Activated T-helper 17 cell treated with anti-CD3 and anti-CD28 coated beads, Interleukin-2, amount 50 U/mL, for 72 hours (primary cell): ENCODE data around the gene C2orf68. TPM values are rescaled to one million over a fixed set of nuclear protein-coding genes. Genes with fewer than 3 reads are reported as not detected.
A peak's percentile ranks its signal among the peaks of the same experiment; 100 is the strongest.
"Not testable (repeated sequence)": the region's sequence is repeated elsewhere in the genome, so short reads cannot be mapped to it uniquely, and the experiment has no call there.

Source experiments
- ATAC-seq: fragments of 150-1000 bp; cut with Tn5 transposase; replicated peaks from 2 replicates; pipeline ENCODE4 v1.10.0; 2021; ENCODE audit warnings: mild to moderate bottlenecking, moderate library complexity
- H3K27ac Mint-ChIP-seq: one replicate; pipeline ENCODE4 v1.8.0; 2022; ENCODE audit warnings: mixed read lengths
- H3K27me3 Mint-ChIP-seq: one replicate; pipeline ENCODE4 v1.8.0; 2022; ENCODE audit warnings: mixed read lengths
- H3K36me3 Mint-ChIP-seq: one replicate; pipeline ENCODE4 v1.8.0; 2022; ENCODE audit warnings: low read depth, mild to moderate bottlenecking, mixed read lengths
- H3K4me1 Mint-ChIP-seq: one replicate; pipeline ENCODE4 v1.8.0; 2022; ENCODE audit warnings: mixed read lengths
- H3K4me3 Mint-ChIP-seq: one replicate; pipeline ENCODE4 v1.8.0; 2022; ENCODE audit warnings: mild to moderate bottlenecking, mixed read lengths
- H3K9me3 Mint-ChIP-seq: one replicate; pipeline ENCODE4 v1.8.0; 2022; ENCODE audit warnings: mixed read lengths
- total RNA-seq, 2 donors: library from RNA; stranded (reverse); gene quantifications; one replicate each; pipeline ENCODE4 v1.2.3, GENCODE V29; 2022

Gene C2orf68, protein sequence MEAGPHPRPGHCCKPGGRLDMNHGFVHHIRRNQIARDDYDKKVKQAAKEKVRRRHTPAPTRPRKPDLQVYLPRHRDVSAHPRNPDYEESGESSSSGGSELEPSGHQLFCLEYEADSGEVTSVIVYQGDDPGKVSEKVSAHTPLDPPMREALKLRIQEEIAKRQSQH
- 10 to 100 TPM; 21.6 to 32.5 TPM for total RNA-seq

DNA sequence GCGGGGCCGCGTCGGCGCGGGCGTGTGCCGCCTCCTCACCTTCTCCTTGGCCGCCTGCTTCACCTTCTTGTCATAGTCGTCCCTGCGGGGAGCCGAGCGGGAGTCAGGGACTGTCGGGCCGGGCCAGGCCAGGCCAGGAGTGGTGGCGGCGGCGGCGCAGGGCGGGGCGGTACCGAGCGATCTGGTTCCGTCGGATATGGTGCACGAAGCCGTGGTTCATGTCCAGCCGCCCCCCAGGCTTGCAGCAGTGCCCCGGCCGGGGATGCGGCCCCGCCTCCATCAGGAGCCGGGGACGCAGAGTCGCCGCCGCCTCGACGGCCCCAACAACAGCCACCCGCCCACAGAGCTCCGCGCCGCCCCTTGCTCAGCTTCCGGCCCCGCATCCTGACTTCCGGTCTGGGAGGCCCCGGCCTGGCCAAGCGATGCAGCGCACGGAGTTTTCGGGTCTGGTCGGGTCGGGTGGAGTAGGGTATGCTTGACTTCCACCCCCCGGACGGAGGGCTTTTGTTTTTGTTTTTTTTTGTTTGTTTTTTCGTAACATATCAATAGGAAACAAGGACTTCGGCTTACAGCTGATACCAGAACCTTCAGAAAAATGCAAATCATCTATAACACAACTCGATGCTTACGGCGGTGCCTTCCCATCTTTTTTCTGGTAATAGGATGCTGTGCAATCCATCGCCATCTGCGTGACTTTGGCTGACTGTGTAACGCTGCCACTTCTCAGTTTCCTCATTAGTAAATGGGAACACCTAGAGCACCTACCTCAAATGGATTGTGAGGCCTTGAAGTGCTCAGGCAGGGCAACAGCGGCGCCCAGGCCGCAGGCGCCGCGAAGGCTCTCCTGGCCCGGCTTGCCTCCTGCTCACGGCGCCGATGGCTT lies at the start of gene C2orf68:
Gene C2orf68, minus strand, starts transcription at position 362 of the 883 bp plus-strand sequence. Its CDS starts 82 bp downstream, at position 280.
- ATAC-seq: peak; percentile 82
- Mint-ChIP-seq H3K9me3 (no peaks in the 10 kb centered on the region), H3K27me3 (no peaks in the 10 kb centered on the region), H3K4me1 (peaks cover 3% of the 10 kb centered on the region), H3K27ac (peak within 1 kb of the TSS; percentile 98), H3K36me3 (peaks cover 38% of the 10 kb centered on the region), H3K4me3 (peak within 1 kb of the TSS; percentile 98)

DNA sequence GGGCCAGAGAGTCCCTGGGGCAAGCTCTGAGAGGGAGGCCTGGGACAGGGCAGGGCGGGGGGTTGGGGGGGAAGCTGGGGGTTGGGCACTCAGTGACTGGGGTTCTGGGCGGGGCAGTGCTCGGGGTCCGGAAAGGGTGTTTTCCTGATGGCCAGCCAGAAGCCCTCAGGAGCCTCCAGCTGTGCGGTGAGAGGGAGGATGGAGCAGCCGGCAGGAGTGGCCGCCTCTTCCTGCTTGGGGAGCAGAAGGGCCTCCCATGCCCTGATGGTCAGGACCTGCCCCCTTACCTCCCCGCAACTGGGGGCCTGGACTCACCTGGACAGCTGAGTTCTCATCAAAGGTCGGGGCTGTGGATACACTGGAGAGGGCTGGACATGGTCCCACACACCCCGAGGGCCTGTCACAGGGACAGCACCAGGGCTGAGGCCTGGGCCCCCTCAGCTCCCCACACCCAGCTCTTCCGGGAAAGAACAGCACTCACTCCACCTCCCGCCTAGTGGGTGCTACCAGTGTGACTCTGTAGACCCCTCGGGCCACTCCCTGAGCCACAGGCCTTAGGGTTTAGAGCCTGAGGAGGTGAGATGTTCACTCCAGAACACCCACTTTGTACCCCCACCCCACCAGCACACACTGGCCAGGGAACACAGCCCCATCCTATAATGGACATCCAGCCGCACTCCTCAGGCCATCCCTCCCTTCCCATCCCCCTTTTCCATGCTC lies 49.4 kb upstream of the C2orf68 start:
- Mint-ChIP-seq H3K9me3 (no peaks in the 10 kb centered on the region), H3K27me3 (no peaks in the 10 kb centered on the region), H3K4me1 (no peaks in the 10 kb centered on the region), H3K36me3 (peaks cover 20% of the 10 kb centered on the region), H3K27ac (no peak overlapping the region), H3K4me3 (no peak overlapping the region)
- ATAC-seq: no peak

DNA sequence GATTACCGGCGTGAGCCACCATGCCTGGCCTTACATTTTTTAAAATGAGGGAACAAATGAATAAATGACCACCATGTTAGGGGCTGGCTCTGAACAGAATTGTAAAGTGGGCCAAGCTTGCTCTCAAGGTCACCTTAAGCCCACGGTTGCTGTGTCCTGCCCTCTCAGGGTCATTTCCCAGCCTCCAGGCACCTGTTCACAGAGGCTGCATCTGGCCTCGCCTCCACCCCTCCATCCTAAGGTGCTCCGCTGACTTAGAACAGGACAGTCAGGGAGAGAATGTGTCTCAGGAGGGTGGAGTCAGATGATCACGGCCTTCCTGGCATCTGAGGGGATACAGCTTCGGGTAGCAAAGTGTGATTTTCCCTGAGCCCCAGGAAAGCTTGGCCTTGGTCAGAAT lies 48.9 kb upstream of the C2orf68 start:
- H3K27me3 Mint-ChIP-seq: no peaks in the 10 kb centered on the region
- H3K36me3 Mint-ChIP-seq: peaks cover 26% of the 10 kb centered on the region
- no peak overlapping the region for H3K27ac Mint-ChIP-seq
- H3K4me1 Mint-ChIP-seq: no peaks in the 10 kb centered on the region
- no peak for ATAC-seq
- H3K9me3 Mint-ChIP-seq: no peaks in the 10 kb centered on the region
- no peak overlapping the region for H3K4me3 Mint-ChIP-seq

DNA sequence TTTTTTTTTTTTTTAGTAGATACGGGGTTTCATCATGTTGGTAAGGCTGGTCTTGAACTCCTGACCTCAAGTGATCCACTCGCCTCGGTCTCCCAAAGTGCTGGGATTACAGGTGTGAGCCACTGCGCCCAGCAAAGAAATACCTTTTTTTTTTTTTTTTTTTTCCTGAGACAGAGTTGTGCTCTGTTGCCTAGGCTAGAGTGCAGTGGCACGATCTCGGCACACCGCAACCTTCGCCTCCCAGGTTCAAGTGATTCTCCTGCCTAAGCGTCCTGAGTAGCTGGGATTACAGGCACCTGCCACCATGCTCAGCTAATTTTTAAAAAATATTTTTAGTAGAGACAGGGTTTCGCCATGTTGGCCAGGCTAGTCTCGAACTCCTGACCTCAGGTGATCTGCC lies 48.4 kb upstream of the C2orf68 start:
- H3K27ac Mint-ChIP-seq, H3K9me3 Mint-ChIP-seq, H3K27me3 Mint-ChIP-seq, ATAC-seq, H3K4me1 Mint-ChIP-seq, H3K4me3 Mint-ChIP-seq: not testable (repeated sequence)
- H3K36me3 Mint-ChIP-seq: peaks cover 28% of the 10 kb centered on the region

DNA sequence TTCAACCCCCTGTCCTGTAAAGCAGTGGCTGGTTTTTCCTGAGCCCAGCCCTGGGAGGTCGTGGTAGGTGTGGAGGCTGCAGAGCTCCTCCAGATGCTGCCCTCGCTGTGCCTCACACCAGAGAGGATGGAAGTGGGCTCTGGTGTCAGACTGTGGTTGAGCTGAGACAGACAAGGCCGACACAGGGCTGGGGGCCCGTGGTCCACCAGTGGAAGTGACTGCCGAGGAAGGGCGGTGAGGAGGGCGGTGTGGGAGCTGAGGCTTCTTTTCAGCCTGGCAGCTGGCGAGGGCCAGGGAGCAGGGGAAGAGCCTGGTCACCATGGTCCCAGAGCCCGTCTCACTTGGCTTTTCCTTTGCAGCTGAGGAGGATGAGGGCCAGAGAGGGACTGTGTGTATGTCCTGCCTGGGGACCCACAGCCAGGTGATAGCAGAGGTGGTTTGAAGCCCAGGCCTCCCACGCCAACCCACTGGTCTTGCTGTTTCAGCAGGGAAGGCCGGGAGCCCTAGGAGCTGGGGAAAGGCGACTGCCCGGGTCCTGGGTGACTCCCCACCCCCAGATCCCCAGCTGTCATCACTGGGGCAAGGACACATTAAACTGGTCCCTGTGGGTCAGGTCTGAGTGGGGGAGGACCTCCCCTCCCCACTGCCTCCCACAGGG lies 47.6 kb upstream of the C2orf68 start:
- H3K27ac Mint-ChIP-seq: no peak overlapping the region
- H3K9me3 Mint-ChIP-seq: no peaks in the 10 kb centered on the region
- H3K36me3 Mint-ChIP-seq: peaks cover 34% of the 10 kb centered on the region
- no peaks in the 10 kb centered on the region for H3K27me3 Mint-ChIP-seq
- ATAC-seq: no peak
- H3K4me3 Mint-ChIP-seq: no peak overlapping the region
- no peaks in the 10 kb centered on the region for H3K4me1 Mint-ChIP-seq

DNA sequence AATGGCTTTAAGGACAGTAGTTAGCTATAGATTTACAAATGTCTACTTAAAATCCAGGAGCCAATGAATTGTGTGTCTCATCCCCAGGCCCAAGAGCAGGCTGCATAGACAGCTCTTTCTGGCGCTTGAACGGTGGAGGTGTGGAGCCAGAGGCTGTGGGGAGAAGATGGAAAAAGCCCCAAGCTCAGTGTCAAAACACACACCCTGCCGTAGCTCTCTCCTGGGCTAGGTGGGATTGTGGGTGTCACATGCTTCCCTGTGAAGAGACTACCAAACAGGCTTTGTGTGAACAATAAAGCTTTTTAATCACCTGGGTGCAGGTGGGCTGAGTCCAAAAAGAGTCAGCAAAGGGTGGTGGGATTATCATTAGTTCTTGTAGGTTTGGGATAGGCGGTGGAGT lies 45.5 kb upstream of the C2orf68 start:
- ATAC-seq, H3K27me3 Mint-ChIP-seq, H3K4me3 Mint-ChIP-seq, H3K9me3 Mint-ChIP-seq, H3K4me1 Mint-ChIP-seq: not testable (repeated sequence)
- Mint-ChIP-seq H3K36me3 (peaks cover 54% of the 10 kb centered on the region), H3K27ac (peak overlapping the region; percentile 52)

DNA sequence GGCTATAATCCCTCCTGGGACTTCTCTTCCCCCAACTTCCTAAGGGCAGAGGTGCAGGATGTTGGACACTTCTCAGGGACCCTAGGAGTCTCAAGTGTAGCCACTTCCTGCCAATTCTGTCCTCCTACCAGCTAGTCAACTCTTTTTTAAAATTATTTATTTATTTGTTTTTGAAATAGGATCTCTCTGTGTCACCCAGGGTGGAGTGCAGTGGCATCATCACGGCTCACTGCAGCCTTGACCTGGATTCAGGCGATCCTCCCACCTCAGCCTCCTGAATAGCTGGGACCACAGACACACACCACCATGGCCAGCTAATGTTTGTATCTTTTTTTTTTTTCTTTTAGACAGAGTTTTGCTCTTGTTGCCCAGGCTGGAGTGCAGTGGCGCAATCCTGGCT lies 44.6 kb upstream of the C2orf68 start:
- Mint-ChIP-seq H3K9me3 (no peaks in the 10 kb centered on the region), H3K4me3 (no peak overlapping the region), H3K27ac (peak overlapping the region; percentile 1), H3K4me1 (no peaks in the 10 kb centered on the region), H3K27me3 (no peaks in the 10 kb centered on the region), H3K36me3 (peaks cover 63% of the 10 kb centered on the region)
- ATAC-seq: no peak

DNA sequence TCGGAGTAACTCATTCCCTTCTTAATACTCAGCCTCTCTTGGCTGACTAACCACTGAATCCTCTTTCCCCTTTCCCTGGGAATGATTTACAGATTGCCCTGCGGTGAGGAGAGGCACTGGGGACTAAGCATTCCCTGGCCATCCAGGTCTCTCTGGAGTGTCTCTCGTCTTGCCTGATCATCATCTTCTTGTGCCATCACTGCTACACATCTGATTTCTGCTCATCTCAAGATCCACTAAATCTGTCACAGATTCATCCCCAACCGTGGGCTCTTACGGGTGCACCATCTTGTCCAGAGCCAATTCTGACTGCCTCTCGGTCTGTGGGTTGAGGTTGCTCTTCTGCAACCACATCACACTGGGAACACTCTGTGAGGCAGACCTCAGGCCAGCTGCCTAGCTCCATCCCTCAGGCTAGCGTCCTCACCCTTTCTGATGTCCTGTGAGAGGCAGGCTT lies 44.1 kb upstream of the C2orf68 start:
- no peaks in the 10 kb centered on the region for H3K9me3 Mint-ChIP-seq
- no peak for ATAC-seq
- peaks cover 68% of the 10 kb centered on the region for H3K36me3 Mint-ChIP-seq
- peak overlapping the region; percentile 1 for H3K27ac Mint-ChIP-seq
- H3K4me3 Mint-ChIP-seq: no peak overlapping the region
- no peaks in the 10 kb centered on the region for H3K4me1 Mint-ChIP-seq
- H3K27me3 Mint-ChIP-seq: no peaks in the 10 kb centered on the region

DNA sequence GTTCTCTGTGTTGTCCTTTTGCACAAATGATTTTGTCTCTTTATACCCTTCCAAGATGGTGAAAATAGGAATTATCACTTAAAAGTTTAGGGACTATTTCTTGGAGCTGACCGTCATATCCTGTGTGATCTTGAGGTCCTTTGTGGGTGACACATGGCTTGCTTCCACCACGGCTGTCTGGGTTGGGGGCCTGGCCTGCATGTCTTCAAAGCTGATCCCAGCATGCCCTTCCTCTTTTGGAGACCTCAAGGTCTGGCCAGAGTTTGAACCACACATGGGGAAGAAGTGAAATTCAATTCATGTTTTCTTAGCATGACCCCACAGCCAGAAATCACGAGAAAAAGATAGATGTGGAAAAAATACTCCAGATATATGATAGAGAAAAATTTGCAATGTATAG lies 42.1 kb upstream of the C2orf68 start:
- no peak for ATAC-seq
- Mint-ChIP-seq H3K36me3 (peaks cover 85% of the 10 kb centered on the region), H3K4me3 (no peak overlapping the region), H3K27me3 (no peaks in the 10 kb centered on the region), H3K4me1 (no peaks in the 10 kb centered on the region), H3K27ac (no peak overlapping the region), H3K9me3 (no peaks in the 10 kb centered on the region)

DNA sequence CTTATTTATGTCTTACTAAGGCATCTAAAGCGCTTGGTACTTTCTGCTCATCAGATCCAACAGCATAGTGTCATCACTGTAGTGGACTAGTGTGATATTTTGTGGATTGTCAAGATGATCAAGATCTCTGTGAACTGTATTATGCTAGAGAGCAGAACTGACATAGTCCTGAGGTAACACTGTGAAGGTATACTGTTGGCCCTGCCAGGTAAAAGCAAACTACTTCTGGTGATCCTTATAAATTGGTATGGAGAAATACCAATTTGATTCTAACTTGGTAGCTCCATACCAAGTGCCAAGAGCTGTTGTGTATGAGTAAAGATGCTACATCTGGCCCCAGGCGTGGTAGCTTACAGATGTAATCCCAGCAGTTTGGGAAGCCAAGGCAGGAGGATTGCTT lies 40.2 kb upstream of the C2orf68 start:
- H3K9me3 Mint-ChIP-seq: no peaks in the 10 kb centered on the region
- no peaks in the 10 kb centered on the region for H3K27me3 Mint-ChIP-seq
- ATAC-seq: no peak
- no peaks in the 10 kb centered on the region for H3K4me1 Mint-ChIP-seq
- H3K36me3 Mint-ChIP-seq: peaks cover 91% of the 10 kb centered on the region
- H3K4me3 Mint-ChIP-seq: no peak overlapping the region
- peak overlapping the region; percentile 30 for H3K27ac Mint-ChIP-seq

DNA sequence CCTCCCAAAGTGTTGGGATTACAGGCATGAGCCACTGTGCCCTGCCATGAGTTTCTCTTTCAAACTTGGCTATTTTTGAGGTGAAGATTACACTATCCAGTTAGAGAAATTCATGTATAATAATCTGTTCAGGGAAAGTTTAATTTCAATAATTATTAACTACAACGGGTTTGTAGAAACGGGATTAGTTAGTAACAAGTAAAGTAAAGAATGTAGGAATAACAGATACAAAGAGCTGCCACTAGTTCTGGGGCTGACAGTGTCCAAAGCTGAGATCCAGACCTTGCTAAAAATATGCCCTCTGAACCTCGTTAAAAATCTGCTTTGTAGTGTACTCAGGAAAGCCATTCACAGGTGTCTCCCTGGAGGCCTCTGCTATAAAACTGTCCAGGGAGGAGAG lies 39.2 kb upstream of the C2orf68 start:
- no peak overlapping the region for H3K27ac Mint-ChIP-seq
- no peaks in the 10 kb centered on the region for H3K9me3 Mint-ChIP-seq
- H3K4me3 Mint-ChIP-seq: no peak overlapping the region
- H3K4me1 Mint-ChIP-seq: no peaks in the 10 kb centered on the region
- H3K27me3 Mint-ChIP-seq: no peaks in the 10 kb centered on the region
- ATAC-seq: no peak
- peaks cover 91% of the 10 kb centered on the region for H3K36me3 Mint-ChIP-seq

DNA sequence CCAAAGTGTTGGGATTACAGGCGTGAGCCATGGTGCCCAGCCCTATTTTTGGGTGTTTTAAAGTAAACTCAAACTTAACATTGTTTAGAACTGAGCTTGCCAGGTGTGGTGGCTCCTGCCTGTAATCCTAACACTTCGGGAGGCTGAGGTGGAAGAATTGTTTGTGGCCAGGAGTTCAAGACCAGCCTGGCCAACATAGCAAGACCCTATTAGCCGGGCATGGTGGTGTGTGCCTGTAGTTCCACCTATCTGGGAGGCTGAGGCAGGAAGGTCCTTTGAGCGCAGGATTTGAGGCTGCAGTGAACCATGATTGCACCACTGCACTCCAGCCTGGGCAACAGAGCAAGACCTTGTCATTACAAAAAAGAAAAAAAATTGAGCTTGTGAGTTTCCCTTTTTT lies 38.6 kb upstream of the C2orf68 start:
- no peaks in the 10 kb centered on the region for H3K27me3 Mint-ChIP-seq
- no peak overlapping the region for H3K4me3 Mint-ChIP-seq
- no peak overlapping the region for H3K27ac Mint-ChIP-seq
- no peak for ATAC-seq
- no peaks in the 10 kb centered on the region for H3K9me3 Mint-ChIP-seq
- H3K36me3 Mint-ChIP-seq: peaks cover 92% of the 10 kb centered on the region
- no peaks in the 10 kb centered on the region for H3K4me1 Mint-ChIP-seq

DNA sequence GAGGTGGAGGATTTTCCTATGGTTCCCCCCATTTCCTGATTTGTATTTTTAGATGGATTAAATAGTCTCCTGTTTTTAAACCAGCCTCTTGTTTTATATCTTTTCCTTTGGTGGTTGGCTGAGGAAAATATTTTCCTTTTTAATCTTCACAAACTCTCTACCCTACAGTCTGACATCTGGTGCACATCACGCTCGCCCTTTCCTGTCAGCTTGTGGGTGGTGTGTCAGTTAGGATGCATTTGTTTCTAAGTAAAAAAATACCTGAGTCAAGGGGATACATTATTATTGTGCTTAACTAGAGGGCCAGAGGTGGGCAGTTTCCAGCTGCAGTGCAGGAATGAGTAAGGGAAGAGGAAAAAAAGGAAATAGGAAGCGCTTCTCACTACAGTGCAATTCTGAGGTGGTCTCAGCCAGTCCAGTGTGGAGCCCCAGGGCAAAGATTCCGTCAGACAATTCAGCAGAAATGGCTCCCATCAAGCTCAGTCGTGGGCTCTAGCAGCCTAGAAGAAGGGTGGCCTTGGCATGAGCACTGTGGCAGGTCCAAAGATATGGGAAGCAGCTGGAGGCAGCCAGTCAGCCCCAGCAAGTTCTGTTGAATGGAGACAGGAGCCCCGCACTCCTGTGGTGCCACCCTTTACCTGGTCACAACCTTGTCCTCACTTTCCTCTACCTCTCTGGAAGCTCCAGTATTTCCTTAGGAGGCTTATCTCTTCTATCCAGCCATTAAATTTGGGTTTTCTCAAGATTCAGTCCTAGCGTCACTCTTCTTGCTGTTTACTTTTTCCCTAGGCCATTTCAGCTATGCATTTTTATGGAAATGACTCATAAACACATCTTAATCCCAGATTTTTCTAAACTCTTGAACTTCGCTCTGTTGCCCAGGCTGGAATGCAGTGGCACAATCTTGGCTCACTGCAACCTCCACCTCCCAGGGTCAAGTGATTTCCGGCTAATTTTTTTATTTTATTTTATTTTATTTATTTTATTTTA lies 37.6 kb upstream of the C2orf68 start:
- Mint-ChIP-seq H3K4me3 (no peak overlapping the region), H3K9me3 (no peaks in the 10 kb centered on the region), H3K27ac (peak overlapping the region; percentile 68), H3K27me3 (no peaks in the 10 kb centered on the region), H3K36me3 (peaks cover 96% of the 10 kb centered on the region), H3K4me1 (no peaks in the 10 kb centered on the region)
- no peak for ATAC-seq
